Fibroblast of pulmonary artery (primary cell): ENCODE results near the gene RASSF1.

Experiments used
- DNase-seq: peaks from one replicate; pipeline ENCODE4 v3.0.0-alpha.2; 2010; ENCODE audit warnings: low read depth
- H3K4me3 ChIP-seq: replicated peaks from 2 replicates; pipeline ENCODE4 v1.5.1; 2011; ENCODE audit warnings: low read depth, mild to moderate bottlenecking, control low read depth, low read length, moderate library complexity
- CTCF ChIP-seq: IDR thresholded peaks from 2 replicates; pipeline ENCODE4 v1.5.1; 2011; ENCODE audit warnings: mild to moderate bottlenecking, control low read depth, low read length, inconsistent platforms; ENCODE audit errors: missing control alignments

The RASSF1 gene

DNA sequence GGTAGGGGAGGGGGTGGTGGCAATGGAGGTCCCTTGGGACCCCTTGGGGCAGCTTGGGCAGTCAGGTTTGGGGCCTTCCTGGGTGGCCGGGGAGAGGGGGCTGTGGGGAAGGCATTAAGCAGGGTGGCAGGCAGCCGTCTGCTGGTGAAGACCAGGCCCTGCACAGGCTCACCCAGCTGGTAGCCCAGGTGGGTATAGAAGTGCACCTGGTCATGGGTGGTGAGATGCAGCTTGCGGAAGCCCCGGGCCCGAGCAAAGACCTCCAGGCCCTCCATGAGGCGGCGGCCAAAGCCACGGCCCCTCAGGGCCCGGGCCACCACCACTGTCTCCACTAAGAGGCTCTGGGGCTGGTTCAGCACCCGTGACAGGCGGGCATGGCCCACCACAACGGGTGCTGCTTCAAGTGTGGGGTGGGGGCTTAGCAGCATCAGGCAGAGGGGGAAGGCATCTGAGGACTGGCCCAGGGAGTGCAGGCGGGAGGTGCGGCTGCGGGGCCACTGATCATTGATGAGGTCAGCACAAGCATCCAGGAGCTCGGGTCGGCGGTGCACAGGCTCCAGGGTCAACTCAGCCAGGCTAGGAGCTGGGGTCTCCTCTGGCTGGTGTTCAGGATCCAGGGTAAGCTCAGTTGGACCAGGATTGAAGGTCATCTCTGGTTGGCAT, 43.8 kb downstream of the RASSF1 start:
- no peak for TF ChIP-seq CTCF
- no peak overlapping the region for H3K4me3 ChIP-seq
- no peak for DNase-seq

GRCh38 chr3:50295553-50296431, 44.8 kb downstream of the RASSF1 start:
- DNase-seq, result no peak
- no peak for TF ChIP-seq CTCF
- H3K4me3 ChIP-seq, result no peak overlapping the region

GRCh38 chr3:50294492-50295403, 45.9 kb downstream of the RASSF1 start:
- no peak overlapping the region for H3K4me3 ChIP-seq
- no peak for DNase-seq
- TF ChIP-seq CTCF, result no peak

DNA sequence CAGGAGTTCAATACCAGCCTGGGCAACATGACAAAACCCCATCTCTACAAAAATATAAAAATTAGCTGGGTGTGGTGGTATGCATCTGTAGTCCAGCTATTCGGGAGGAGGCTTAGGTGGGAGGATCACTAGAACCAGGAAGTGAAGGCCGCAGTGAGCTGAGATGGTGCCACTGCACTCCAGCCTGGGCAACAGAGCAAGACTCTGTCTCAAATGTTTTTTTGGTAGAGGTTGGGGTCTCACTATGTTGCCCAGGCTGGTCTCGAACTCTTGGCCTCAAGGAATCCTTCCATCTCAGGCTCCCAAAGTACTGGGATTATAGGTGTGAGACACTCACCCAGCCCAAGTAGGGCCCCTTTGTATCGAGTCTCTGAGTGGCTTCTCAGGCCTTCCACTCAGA, 46.5 kb downstream of the RASSF1 start:
- no peak for TF ChIP-seq CTCF
- DNase-seq, result no peak

GRCh38 chr3:50293079-50293801, 47.4 kb downstream of the RASSF1 start:
- DNase-seq, result no peak
- TF ChIP-seq CTCF, result no peak
- H3K4me3 ChIP-seq, result no peak overlapping the region

More for the DNA sequence above, 46.5 kb downstream of the RASSF1 start:
- H3K4me3 ChIP-seq, result no peak overlapping the region
